MM.1S (cell line): ENCODE data around the gene SRRM3.
A peak's percentile ranks its signal among the peaks of the same experiment; 100 is the strongest.

ENCODE experiments used
- DNase-seq: peaks from one replicate; pipeline ENCODE4 v3.0.0-alpha.2; 2015
- H2AFZ ChIP-seq: fragments of 300-600 bp; sonication (generic); 2 replicates; pipeline ENCODE4 v1.6.0; 2016; ENCODE audit warnings: antibody characterized with exemption, low read length
- H3F3A ChIP-seq: fragments of 300-600 bp; sonication (generic); 2 replicates; pipeline ENCODE4 v1.6.1; 2016; ENCODE audit warnings: mild to moderate bottlenecking, antibody characterized with exemption, low read length, moderate library complexity, mixed read lengths; ENCODE audit not compliant: insufficient read depth
- H3K27ac ChIP-seq: fragments of 300-600 bp; sonication (generic); 2 replicates; pipeline ENCODE4 v1.5.1; 2016; ENCODE audit warnings: mild to moderate bottlenecking, low read length
- H3K27me3 ChIP-seq: fragments of 300-600 bp; sonication (generic); replicated peaks from 2 replicates; pipeline ENCODE4 v1.6.0; 2016; ENCODE audit warnings: low read length; ENCODE audit not compliant: insufficient read depth
- H3K36me3 ChIP-seq: fragments of 300-600 bp; sonication (generic); replicated peaks from 2 replicates; pipeline ENCODE4 v1.6.1; 2016; ENCODE audit warnings: mild to moderate bottlenecking, low read length, mixed read lengths; ENCODE audit not compliant: insufficient read depth
- H3K4me1 ChIP-seq: fragments of 300-600 bp; sonication (generic); 2 replicates; pipeline ENCODE4 v1.6.1; 2016; ENCODE audit warnings: low read length, mixed read lengths
- H3K4me2 ChIP-seq: fragments of 300-600 bp; sonication (generic); 2 replicates; pipeline ENCODE4 v1.6.0; 2016; ENCODE audit warnings: low read depth, low read length
- H3K4me3 ChIP-seq: fragments of 300-600 bp; sonication (generic); 2 replicates; pipeline ENCODE4 v1.5.1; 2016; ENCODE audit warnings: low read length, mixed read lengths
- H3K79me2 ChIP-seq: fragments of 300-600 bp; sonication (generic); 2 replicates; pipeline ENCODE4 v1.6.1; 2016; ENCODE audit warnings: mixed run types, low read length, mixed read lengths
- H3K9ac ChIP-seq: fragments of 300-600 bp; sonication (generic); 2 replicates; pipeline ENCODE4 v1.6.1; 2016; ENCODE audit warnings: low read length, mixed read lengths
- H3K9me2 ChIP-seq: fragments of 300-600 bp; sonication (generic); replicated peaks from 2 replicates; pipeline ENCODE4 v1.6.1; 2016; ENCODE audit warnings: mild to moderate bottlenecking, low read length, mixed read lengths; ENCODE audit not compliant: insufficient read depth
- H3K9me3 ChIP-seq: fragments of 300-600 bp; sonication (generic); replicated peaks from 2 replicates; pipeline ENCODE4 v1.6.1; 2016; ENCODE audit warnings: mild to moderate bottlenecking, low read length, mixed read lengths; ENCODE audit not compliant: insufficient read depth
- H4K20me1 ChIP-seq: fragments of 300-600 bp; sonication (generic); 2 replicates; pipeline ENCODE4 v1.6.1; 2016; ENCODE audit warnings: mild to moderate bottlenecking, low read length, moderate library complexity, mixed read lengths; ENCODE audit not compliant: insufficient read depth
- CTCF ChIP-seq: fragments of 300-600 bp; sonication (generic); IDR thresholded peaks from 2 replicates; pipeline ENCODE4 v1.5.1; 2016; ENCODE audit warnings: antibody characterized with exemption, low read length, mixed read lengths
- EZH2 ChIP-seq: fragments of 300-600 bp; sonication (generic); optimal IDR thresholded peaks from 2 replicates; pipeline ENCODE3; 2017; ENCODE audit warnings: low read depth, mild to moderate bottlenecking, antibody characterized with exemption, low read length, mixed read lengths
- EZH2phosphoT487 ChIP-seq: fragments of 300-600 bp; sonication (generic); IDR thresholded peaks from 2 replicates; pipeline ENCODE4 v1.6.1; 2018; ENCODE audit warnings: antibody characterized with exemption, low read length

The SRRM3 gene

DNA sequence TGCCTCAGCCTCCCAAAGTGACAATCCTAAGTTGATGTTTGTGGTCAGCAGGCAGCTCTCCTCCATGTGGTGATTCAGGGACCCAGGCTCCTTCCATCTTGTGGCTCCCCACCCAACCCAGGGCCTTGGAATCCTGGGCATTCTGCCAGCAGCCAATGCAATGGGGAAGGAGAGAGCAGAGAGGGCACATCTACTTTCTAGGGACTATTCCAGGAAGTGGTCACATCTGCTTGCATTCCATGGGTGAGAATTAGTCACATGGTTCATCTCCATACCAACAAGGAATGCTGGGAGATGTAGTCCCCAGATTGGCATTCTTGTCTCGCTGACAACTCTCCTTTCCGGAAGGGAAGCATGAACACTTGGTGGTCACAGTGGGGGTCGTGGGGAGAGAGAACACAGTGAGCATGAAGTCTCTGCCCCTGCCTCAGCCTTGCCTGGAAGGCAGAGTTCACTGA lies 9.9 kb upstream of the SRRM3 start:
- no peaks in the 10 kb centered on the region for H3K79me2 ChIP-seq
- H3K9me2 ChIP-seq, result no peaks in the 10 kb centered on the region
- no peaks in the 10 kb centered on the region for H4K20me1 ChIP-seq
- H3K4me1 ChIP-seq, result no peaks in the 10 kb centered on the region
- no peak overlapping the region for H3K4me3 ChIP-seq
- no peaks in the 10 kb centered on the region for H3K9me3 ChIP-seq
- peaks cover 16% of the 10 kb centered on the region for H3K27me3 ChIP-seq
- no peak overlapping the region for H3K27ac ChIP-seq
- H3K36me3 ChIP-seq, result no peaks in the 10 kb centered on the region
- no peak for TF ChIP-seq EZH2
- no peak overlapping the region for H3K4me2 ChIP-seq
- H2AFZ ChIP-seq, result 0 out of 2 replicates have a peak overlapping the region, but pooled peaks have one; percentile 34
- no peak for DNase-seq
- no peaks in the 10 kb centered on the region for H3F3A ChIP-seq
- no peak overlapping the region for H3K9ac ChIP-seq

DNA sequence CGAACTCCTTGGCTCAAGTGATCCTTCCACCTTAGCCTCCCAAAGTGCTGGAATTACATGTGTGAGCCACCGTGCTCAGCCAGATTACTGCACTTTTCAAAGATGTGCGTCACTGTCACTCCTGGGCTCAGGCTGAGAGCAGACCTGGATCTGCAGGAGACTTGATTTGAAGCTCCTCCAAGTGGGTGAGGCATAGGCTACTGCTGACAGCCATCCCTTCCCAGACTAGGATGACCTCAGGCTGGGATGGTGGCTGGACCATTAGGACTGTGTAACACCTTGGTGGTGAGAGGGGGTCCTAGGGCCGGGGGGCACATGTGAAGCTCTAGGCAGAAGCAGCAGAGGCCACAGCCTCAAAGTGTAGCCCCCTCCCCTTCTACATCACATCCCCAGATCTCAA lies 8.2 kb upstream of the SRRM3 start:
- Histone ChIP-seq H3K9me3 (no peaks in the 10 kb centered on the region), H3K36me3 (no peaks in the 10 kb centered on the region), H3K4me1 (no peaks in the 10 kb centered on the region), H3K27ac (no peak overlapping the region), H3K9ac (no peak overlapping the region), H4K20me1 (no peaks in the 10 kb centered on the region), H3F3A (no peaks in the 10 kb centered on the region), H3K9me2 (no peaks in the 10 kb centered on the region), H3K4me3 (no peak overlapping the region), H3K79me2 (no peaks in the 10 kb centered on the region), H3K27me3 (peaks cover 30% of the 10 kb centered on the region), H2AFZ (no peak overlapping the region), H3K4me2 (no peak overlapping the region)
- DNase-seq, result no peak
- no peak for TF ChIP-seq CTCF
- no peak for TF ChIP-seq EZH2phosphoT487
- no peak for TF ChIP-seq EZH2

- TF ChIP-seq CTCF (no peak), EZH2phosphoT487 (no peak), EZH2 (no peak)
- H3K79me2 ChIP-seq, result no peaks in the 10 kb centered on the region
- H2AFZ ChIP-seq, result no peak overlapping the region
These were observed 7.8 kb upstream of the SRRM3 start for GRCh38 chr7:76193883-76194282.

DNA sequence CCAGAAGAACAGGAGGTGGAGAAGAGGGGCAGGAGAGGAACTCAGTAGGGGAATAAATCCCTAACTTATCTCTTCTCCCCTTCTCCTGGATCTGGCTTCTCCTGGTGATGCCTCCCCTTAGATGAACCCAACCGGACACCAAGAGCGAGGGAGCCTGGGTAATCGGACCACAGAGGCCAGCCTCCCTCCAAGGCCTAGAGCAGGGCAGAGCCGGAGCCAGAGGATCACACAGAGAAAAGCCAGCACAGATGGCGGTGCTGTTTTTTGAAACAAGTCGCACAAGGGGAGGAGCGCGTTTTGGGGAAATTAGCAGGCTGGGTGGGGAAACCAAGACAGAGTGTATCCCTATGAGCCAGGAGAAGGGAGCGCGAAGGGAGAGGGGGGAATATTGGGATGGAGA lies 4.9 kb upstream of the SRRM3 start:
- Histone ChIP-seq H3K27ac (no peak overlapping the region), H3K9me2 (no peaks in the 10 kb centered on the region), H3K36me3 (no peaks in the 10 kb centered on the region), H2AFZ (no peak overlapping the region), H3K9me3 (no peaks in the 10 kb centered on the region), H3F3A (no peaks in the 10 kb centered on the region), H3K27me3 (peaks cover 44% of the 10 kb centered on the region), H3K4me1 (no peaks in the 10 kb centered on the region), H3K9ac (no peak overlapping the region), H3K4me3 (no peak overlapping the region), H3K79me2 (no peaks in the 10 kb centered on the region), H3K4me2 (no peak overlapping the region), H4K20me1 (no peaks in the 10 kb centered on the region)
- no peak for DNase-seq
- TF ChIP-seq EZH2phosphoT487 (no peak), CTCF (no peak), EZH2 (no peak)

More at GRCh38 chr7:76193883-76194282, 7.8 kb upstream of the SRRM3 start:
- Histone ChIP-seq H3K36me3 (no peaks in the 10 kb centered on the region), H3K4me2 (no peak overlapping the region), H3K27ac (no peak overlapping the region), H3K9me2 (no peaks in the 10 kb centered on the region), H3K4me3 (no peak overlapping the region), H3K9ac (no peak overlapping the region), H3K4me1 (no peaks in the 10 kb centered on the region), H3K27me3 (peaks cover 30% of the 10 kb centered on the region), H3K9me3 (no peaks in the 10 kb centered on the region), H3F3A (no peaks in the 10 kb centered on the region), H4K20me1 (no peaks in the 10 kb centered on the region)
- DNase-seq, result no peak
